Esophagus muscularis mucosa (tissue), 4 donors: ENCODE data around the gene MYBBP1A. TPM values are rescaled to one million over a fixed set of nuclear protein-coding genes. Genes with fewer than 3 reads are reported as not detected.

Source experiments
- DNase-seq: peaks from one replicate; pipeline ENCODE4 v3.0.0-alpha.2; 2017; ENCODE audit errors: extremely low spot score
- H3K27ac ChIP-seq, 4 donors: fragments of 200-600 bp; sonication (generic); replicated peaks in 1 of 4; 1 replicate in 3 of 4; 2 replicates in 1 of 4; pipeline ENCODE4 v1.5.1; 2016 to 2019; ENCODE audit warnings: mild to moderate bottlenecking in 1 of 4
- H3K27me3 ChIP-seq, 4 donors: fragments of 200-600 bp; sonication (generic); one replicate each; pipeline versions ENCODE4 v1.5.1 to v1.6.0; 2016 to 2019
- H3K36me3 ChIP-seq, 4 donors: fragments of 200-600 bp; sonication (generic); one replicate each; pipeline ENCODE4 v1.5.1; 2016 to 2019
- H3K4me1 ChIP-seq, 4 donors: fragments of 200-600 bp; sonication (generic); one replicate each; pipeline ENCODE4 v1.5.1; 2016 to 2019
- H3K4me3 ChIP-seq, 4 donors: fragments of 200-600 bp; sonication (generic); 1 replicate in 2 of 4; 2 replicates in 2 of 4; pipeline ENCODE4 v1.5.1; 2016 to 2019; ENCODE audit warnings: mild to moderate bottlenecking in 4 of 4, moderate library complexity in 1 of 4
- H3K9me3 ChIP-seq, 4 donors: fragments of 200-600 bp; sonication (generic); 1 replicate in 3 of 4; 2 replicates in 1 of 4; pipeline ENCODE4 v1.5.1; 2016 to 2019
- EP300 ChIP-seq: sonication (generic); formaldehyde crosslinking; IDR thresholded peaks from one replicate; pipeline ENCODE4 v1.6.1; 2017; ENCODE audit warnings: antibody characterized with exemption
- POLR2A ChIP-seq: fragments of 450-650 bp; IDR thresholded peaks from one replicate; pipeline ENCODE4 v1.6.1; 2017; ENCODE audit warnings: antibody characterized with exemption, moderate library complexity, mild to moderate bottlenecking, low read depth
- POLR2AphosphoS5 ChIP-seq, 2 donors: sonication (generic); formaldehyde crosslinking; IDR thresholded peaks; one replicate each; pipeline ENCODE4 v1.6.1; 2017; ENCODE audit warnings: antibody characterized with exemption in 2 of 2
- WGBS: methylation state at CpG from one replicate; pipeline ENCODE4 v1.1.5; 2018; 5-methylcytosine and 5-hydroxymethylcytosine counted together
- intact Hi-C: fragments of 100-400 bp; cut with DNase I; formaldehyde crosslinking; loops from one replicate; pipeline ENCODE4 v1.15.1; 2023
- total RNA-seq, 4 donors: library from RNA; depleted of rRNA; stranded (reverse); fragments of >200 nt; gene quantifications; one replicate each; pipeline versions ENCODE4 v1.1.0 to v1.2.1, GENCODE V29; 2016
- TF ChIP-seq, protein P1 (sequence below), 3 experiments: fragments of 200-600 bp in 2 of 3; fragments of 450-650 bp in 1 of 3; sonication (generic) in 2 of 3; IDR thresholded peaks; one replicate each; pipeline ENCODE4 v1.5.1; 2017 to 2019; ENCODE audit warnings: antibody characterized with exemption in 3 of 3, mild to moderate bottlenecking in 2 of 3, moderate library complexity in 1 of 3

MYBBP1A gene
- total RNA-seq, 4 donors from 2014 or later = 31.6 to 45.4 (median 36.1) TPM

DNA sequence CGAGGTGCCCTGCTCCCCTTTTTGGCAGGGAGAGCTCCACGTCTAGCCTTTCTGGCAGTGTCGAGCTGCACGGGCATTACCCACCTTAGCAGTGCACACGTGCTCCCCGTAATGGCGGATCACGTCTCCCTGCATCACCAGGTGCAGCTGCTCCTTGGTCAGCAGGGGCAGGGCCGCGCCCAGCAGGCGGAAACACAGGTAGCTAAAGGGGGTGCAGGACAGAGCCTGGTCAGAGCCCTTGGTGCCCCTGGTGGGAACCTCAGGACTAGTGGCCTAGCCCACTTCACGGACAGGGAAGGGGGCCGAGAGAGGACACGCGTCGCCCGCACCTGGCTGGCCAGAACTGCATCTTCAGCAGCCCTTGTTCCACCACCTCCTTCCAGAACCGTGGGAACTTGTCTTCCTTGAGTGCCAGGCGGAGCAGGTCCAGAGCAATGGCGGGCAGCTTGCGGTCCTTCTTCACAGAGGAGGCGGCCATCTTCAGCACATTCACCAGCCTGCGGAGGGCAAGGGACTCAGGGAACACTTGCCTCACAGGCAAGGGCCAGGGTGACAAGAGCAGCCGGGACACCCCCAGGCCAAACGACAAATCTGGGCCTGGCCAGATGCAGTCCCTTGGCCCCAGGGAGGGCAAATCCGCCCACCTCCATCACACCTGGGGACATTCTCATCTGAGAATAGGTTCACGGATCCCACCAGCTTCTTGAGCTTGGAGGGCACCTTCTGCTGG is 3.2 kb downstream of the MYBBP1A start:
- intact Hi-C loops = loop anchor here (10.0 kb wide), 1 partner anchor 127 kb away; no protein-coding TSS in a partner anchor
- Histone ChIP-seq H3K36me3 (peaks cover 50 to 73% (median 70%) of the 10 kb centered on the region in 4 donors), H3K4me1 (peaks cover 20 to 24% (median 23%) of the 10 kb centered on the region in 4 donors), H3K4me3 (no peak overlapping the region), H3K9me3 (no peaks in the 10 kb centered on the region), H3K27ac (no peak overlapping the region), H3K27me3 (no peaks in the 10 kb centered on the region)
- 88% methylated on average over 5 of the region's 27 CpGs for WGBS
- no peak for DNase-seq
- TF ChIP-seq POLR2AphosphoS5 (IDR thresholded peaks at IDR 0.05) (no peak), POLR2A (no peak), EP300 (no peak)
- TF ChIP-seq, protein P1, sequence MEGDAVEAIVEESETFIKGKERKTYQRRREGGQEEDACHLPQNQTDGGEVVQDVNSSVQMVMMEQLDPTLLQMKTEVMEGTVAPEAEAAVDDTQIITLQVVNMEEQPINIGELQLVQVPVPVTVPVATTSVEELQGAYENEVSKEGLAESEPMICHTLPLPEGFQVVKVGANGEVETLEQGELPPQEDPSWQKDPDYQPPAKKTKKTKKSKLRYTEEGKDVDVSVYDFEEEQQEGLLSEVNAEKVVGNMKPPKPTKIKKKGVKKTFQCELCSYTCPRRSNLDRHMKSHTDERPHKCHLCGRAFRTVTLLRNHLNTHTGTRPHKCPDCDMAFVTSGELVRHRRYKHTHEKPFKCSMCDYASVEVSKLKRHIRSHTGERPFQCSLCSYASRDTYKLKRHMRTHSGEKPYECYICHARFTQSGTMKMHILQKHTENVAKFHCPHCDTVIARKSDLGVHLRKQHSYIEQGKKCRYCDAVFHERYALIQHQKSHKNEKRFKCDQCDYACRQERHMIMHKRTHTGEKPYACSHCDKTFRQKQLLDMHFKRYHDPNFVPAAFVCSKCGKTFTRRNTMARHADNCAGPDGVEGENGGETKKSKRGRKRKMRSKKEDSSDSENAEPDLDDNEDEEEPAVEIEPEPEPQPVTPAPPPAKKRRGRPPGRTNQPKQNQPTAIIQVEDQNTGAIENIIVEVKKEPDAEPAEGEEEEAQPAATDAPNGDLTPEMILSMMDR (IDR thresholded peaks at IDR 0.05) = no peak

DNA sequence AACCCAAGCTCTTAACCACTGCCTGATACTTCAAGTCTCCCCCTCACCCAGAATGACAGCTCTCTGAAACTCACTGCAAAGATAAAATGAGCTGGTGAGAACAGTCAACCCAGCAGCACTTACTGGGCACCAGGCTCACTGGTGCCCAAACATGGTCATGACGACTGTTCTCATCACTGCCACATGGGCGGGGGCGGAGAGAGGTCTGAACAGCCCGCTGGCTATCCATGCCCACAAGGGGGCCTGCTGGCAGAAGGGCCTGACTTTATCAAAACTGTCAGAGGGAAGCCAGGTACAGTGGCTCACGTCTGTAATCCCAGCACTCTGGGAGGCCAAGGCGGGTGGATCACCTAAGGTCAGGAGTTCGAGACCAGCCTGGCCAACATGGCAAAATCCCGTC is 4.0 kb downstream of the MYBBP1A start:
- intact Hi-C loops = loop anchor here (10.0 kb wide), 1 partner anchor 126 kb away; no protein-coding TSS in a partner anchor
- DNase-seq = no peak
- no peak overlapping the region for H3K27ac ChIP-seq
- 86% methylated on average over 6 of the region's 8 CpGs for WGBS
- TF ChIP-seq POLR2A (no peak), EP300 (no peak), POLR2AphosphoS5 (IDR thresholded peaks at IDR 0.05) (no peak)
- TF ChIP-seq, protein P1 (IDR thresholded peaks at IDR 0.05) = no peak
- no peaks in the 10 kb centered on the region for H3K9me3 ChIP-seq
- H3K27me3 ChIP-seq = no peaks in the 10 kb centered on the region
- peaks cover 18 to 21% (median 21%) of the 10 kb centered on the region in 4 donors for H3K4me1 ChIP-seq
- no peak overlapping the region for H3K4me3 ChIP-seq
- H3K36me3 ChIP-seq = peaks cover 55 to 81% (median 78%) of the 10 kb centered on the region in 4 donors

DNA sequence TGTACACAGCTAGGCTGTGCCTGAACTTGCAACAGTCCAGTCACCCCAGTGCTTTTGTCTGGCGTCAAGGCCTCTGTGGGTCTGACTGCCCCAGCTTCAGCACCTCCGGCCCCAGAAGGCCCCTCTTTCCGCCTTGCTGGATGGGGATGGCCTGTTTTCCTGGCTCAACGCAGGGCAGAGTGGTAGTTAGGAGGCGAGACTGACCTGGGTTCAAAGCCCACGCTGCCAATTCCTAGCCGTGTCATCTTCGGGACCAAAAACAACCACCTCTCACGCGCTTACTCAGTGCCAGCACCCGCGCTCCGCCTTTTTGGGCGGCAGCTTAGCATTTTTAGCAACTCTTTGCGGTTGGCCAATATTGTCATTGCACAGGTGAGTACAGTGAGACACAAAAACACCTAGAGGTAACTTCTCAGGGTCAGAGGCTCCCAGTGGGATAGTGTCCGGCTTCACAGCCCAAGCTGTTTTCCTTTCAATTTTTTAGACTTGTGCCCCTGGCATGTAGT is 4.6 kb downstream of the MYBBP1A start:
- Histone ChIP-seq H3K27ac (no peak overlapping the region), H3K36me3 (peaks cover 55 to 86% (median 83%) of the 10 kb centered on the region in 4 donors), H3K9me3 (no peaks in the 10 kb centered on the region), H3K4me3 (no peak overlapping the region), H3K27me3 (no peaks in the 10 kb centered on the region), H3K4me1 (peaks cover 13 to 16% (median 16%) of the 10 kb centered on the region in 4 donors)
- TF ChIP-seq, protein P1 (IDR thresholded peaks at IDR 0.05) = no peak
- TF ChIP-seq POLR2AphosphoS5 (IDR thresholded peaks at IDR 0.05) = no peak
- no peak for TF ChIP-seq POLR2A
- no peak for TF ChIP-seq EP300
- no peak for DNase-seq
- intact Hi-C loops = loop anchor here (10.0 kb wide), 1 partner anchor 126 kb away; no protein-coding TSS in a partner anchor
- 91% methylated on average over 15 of the region's 16 CpGs for WGBS

DNA sequence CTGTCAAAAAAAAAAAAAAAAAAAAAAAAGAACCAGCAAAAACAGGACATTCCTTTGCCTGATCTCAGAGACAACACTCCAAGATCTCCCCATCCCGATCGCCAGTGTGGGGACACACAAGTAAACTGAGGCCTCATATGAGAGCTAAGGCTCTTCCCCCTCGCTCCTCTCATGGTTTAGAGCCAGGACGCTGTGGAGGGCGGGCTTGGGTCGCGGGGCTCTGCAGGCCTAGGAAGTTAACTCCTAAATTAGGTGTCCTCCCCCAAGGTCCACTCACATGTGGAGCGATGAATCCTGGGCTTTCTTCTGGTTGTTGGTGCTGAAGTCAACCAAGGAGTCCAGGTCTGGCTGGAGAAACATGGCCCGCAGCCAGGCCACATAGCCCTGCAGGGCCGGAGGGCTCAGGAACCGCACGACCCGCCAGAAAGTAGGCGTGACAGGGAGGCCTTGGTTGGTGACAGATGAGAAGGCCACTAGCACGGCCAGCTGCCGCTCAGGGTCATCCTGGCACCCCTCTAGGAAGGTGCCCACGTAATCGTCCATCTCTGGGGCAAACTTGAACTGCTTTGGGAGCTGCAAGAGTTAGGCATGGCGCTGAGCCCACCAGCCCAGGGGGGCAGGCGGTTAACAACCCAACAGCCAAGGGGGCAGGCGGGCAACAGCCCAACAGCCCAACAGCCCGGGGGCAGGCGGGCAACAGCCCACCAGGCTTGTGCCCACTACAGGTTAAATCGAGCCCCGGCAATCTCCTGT is 5.2 kb downstream of the MYBBP1A start:
- H3K4me3 ChIP-seq = no peak overlapping the region
- DNase-seq = no peak
- H3K27me3 ChIP-seq = no peaks in the 10 kb centered on the region
- H3K27ac ChIP-seq = no peak overlapping the region
- H3K4me1 ChIP-seq = peaks cover 12 to 15% (median 15%) of the 10 kb centered on the region in 4 donors
- intact Hi-C loops = loop anchor here (10.0 kb wide), 1 partner anchor 125 kb away; no protein-coding TSS in a partner anchor
- TF ChIP-seq EP300 (no peak), POLR2AphosphoS5 (IDR thresholded peaks at IDR 0.05) (no peak), POLR2A (no peak)
- TF ChIP-seq, protein P1 (IDR thresholded peaks at IDR 0.05) = no peak
- 94% methylated on average over 24 of the region's 25 CpGs for WGBS
- H3K36me3 ChIP-seq = peaks cover 58 to 93% (median 90%) of the 10 kb centered on the region in 4 donors
- no peaks in the 10 kb centered on the region for H3K9me3 ChIP-seq
